HL-60/S4 treated with phorbol 12-myristate 13-acetate at 8.2 ng/mL for 4 days and 3 days (cell line): ENCODE measurements around the gene NBR1.
"Not testable (repeated sequence)": the region's sequence is repeated elsewhere in the genome, so short reads cannot be mapped to it uniquely, and the experiment has no call there.

Source experiments
- in situ Hi-C: fragments of 300-500 bp; cut with MboI; formaldehyde crosslinking; loops from 2 replicates; pipeline ENCODE4 v1.15.0; 2022; ENCODE audit warnings: low sequenced_read_pairs

NBR1 gene

GRCh38 chr17:43212641-43213490 lies 41.9 kb downstream of the NBR1 start:
- in situ Hi-C loops: no loop called here

- in situ Hi-C loops: no loop called here
Measured at GRCh38 chr17:43213545-43213944, 42.5 kb downstream of the NBR1 start.

- in situ Hi-C loops: no loop called here
Measured at GRCh38 chr17:43215341-43215740, 44.3 kb downstream of the NBR1 start.

GRCh38 chr17:43216369-43216761 lies 45.4 kb downstream of the NBR1 start:
- in situ Hi-C loops: no loop called here

GRCh38 chr17:43216762-43217613 lies 46.0 kb downstream of the NBR1 start:
- in situ Hi-C loops: no loop called here

DNA sequence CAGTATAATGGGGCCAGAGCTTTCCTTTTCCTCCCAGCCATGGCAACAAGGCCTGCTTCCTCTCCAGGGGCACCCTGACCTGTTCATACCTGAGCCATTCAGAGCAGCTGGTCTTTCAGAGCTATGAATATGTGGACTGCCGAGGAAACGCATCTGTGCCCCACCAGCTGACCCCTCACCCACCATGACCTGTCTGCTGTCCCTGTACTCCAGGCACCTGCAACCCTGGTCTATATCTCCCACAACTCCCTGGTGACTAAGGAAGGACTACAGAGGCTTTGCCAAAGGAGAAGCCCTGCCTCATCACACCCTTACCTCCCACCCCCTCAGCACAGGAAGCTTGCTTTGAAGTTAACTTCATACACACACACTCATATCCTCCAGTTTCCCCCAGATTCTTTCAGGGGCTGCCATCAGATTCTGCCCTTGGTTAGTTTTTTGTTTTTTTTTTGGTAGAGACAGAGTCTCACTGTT lies 46.6 kb downstream of the NBR1 start:
- in situ Hi-C loops: no loop called here

- in situ Hi-C loops: no loop called here
Measured at GRCh38 chr17:43219001-43219400, 48.0 kb downstream of the NBR1 start.

- in situ Hi-C loops: no loop called here
Measured at GRCh38 chr17:43219746-43220380, 48.8 kb downstream of the NBR1 start.

- in situ Hi-C loops: no loop called here
Measured at GRCh38 chr17:43220511-43221125, 49.6 kb downstream of the NBR1 start.

DNA sequence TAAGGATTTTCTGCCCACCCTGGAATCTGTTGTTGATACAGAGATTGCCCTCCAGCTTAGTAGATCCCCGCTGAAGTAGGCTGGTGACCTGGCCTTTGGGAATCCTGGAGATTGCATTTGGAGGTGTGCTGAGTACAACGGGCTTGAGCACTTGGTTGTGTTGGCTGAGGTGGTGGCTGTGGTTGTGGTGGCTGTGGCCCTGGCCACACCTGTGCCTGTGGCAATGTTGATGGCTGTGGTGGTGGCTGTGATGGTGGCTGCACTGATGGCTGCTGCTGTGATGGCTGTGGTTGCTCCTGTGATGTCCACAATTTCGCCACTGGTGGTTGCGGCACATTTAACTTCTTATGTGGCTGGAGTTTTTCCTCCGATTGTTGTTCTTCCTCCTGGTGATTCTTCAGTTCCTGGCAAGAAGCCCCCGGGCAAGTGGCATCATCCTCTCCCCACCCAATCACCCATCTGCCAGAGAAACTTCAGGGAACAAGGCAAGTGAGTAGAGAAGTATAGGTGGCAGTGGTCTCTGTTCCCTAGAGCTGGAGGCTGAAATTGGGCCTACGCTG lies 53.2 kb downstream of the NBR1 start:
- in situ Hi-C loops: no loop called here

DNA sequence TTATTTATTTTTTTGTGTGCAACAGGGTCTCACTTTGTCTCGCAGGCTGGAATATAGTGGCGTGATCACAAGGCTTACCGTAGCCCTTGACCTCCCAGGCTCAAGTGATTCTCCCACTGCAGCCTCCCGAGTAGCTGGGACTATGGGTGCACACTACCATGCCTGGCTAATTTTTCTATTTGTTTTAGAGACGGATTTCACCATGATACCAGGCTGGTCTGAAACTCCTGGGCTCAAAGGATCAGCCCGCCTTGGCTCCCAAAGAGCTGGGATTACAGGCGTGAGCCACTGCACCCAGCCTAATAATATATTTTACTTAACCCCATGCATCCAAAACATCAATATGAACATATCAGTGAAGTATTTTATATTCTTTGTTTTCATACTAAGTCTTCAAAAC lies 55.4 kb downstream of the NBR1 start:
- in situ Hi-C loops: no loop called here

- in situ Hi-C loops: not testable (repeated sequence)
Measured at GRCh38 chr17:43228020-43228782, 57.2 kb downstream of the NBR1 start, which contains the start of gene CCDC200. CCDC200 (minus strand) TSS chr17:43228623; CDS start chr17:43228554, 69 bp downstream.

DNA sequence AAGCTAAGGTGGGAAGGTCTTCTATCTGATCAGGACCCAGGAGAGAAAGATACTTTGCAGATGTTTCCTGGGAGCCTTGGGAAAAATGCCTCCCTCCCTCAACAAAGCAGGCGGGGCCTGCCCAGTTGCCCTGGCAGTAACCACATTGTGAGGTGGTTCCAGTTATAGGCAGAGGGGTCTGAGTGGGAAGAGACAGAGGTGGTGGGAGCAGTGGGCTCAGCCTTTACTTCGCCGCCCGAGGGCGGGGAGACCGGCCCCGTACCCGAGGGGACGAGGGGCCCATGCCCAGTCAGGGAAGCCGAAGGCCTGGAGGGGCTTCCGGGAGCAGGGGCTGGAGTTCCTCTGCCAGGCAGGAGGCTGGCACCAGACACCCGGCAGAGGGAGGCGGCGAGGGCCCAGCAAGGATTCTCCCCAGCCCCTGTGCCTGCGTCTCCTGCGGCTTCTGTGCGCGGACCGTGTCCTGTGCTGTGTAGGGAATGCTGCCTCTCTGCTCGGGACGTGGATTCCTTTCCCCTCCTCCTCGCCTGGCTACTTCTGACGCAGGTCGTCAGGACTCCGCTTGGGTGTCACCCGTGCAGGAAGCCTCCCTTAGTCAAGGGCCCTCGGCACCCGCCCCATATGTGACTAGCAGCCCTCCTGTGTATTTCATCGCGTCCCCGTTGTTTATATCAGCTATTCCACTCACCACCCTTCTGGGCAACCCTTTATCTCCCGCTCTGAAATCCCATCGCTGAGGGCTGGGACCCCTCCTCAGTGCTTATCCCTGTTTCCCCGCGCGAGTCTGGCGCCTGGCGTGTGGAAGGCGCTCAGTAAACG lies 60.4 kb downstream of the NBR1 start:
- in situ Hi-C loops: not testable (repeated sequence)

DNA sequence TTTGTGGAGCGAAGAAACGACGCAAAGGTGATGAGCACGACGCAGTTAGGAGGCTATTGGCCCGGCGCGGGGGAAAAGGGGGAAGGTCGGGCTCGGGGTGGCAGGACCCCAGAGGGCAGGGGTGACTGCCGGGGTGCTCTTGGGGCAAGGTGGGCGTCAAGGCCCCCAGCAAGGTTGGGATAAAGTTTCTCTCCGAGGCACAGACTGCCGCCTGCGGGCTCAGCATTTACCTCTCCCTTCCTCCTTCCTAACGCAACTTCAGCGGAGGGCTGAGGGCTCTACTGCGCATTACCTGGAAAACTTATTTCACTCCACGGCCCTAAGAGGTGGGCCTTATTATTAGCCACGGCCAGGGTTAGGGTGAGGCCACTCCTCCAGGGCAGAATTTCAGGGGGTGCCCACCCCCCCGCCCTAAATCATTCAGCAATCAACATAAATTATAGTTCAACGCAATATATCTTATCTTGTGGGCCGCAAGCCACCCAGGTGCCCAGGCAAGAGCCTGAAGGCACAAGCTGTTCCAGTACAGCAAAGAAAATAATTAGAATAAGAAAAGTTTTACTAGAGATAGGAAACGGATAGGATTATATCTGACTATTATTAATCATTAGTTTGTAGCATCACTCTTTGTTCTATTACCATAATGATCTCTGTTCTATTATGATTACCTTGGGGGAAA lies 61.1 kb downstream of the NBR1 start:
- in situ Hi-C loops: not testable (repeated sequence)

GRCh38 chr17:43233263-43233662 lies 62.2 kb downstream of the NBR1 start:
- in situ Hi-C loops: not testable (repeated sequence)

GRCh38 chr17:43233877-43234276 lies 62.9 kb downstream of the NBR1 start, which contains the start of gene RNU2-1:
RNU2-1 (minus strand) TSS chr17:43233977.
- in situ Hi-C loops: not testable (repeated sequence)

DNA sequence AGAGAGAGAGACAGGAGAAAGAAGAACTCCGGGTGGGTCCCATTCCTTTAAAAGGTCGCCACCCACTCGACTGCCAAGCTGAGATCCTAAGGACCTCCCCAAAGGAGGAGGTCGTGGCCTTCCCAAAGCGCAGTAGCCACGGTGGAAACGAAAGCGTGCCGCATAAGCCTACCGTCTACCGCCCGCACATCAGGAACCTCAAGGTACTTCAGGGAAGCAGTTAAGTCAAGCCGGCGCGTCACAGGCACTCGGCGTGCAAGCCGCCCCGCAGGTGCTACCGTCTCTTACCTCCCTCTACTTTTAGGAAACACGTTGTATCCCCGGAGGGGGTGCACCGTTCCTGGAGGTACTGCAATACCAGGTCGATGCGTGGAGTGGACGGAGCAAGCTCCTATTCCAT lies 68.6 kb downstream of the NBR1 start:
- in situ Hi-C loops: not testable (repeated sequence)
